ENCODE data around the gene JPH2. TPM values are rescaled to one million over a fixed set of nuclear protein-coding genes. Genes with fewer than 3 reads are reported as not detected.
"Not testable (repeated sequence)": the region's sequence is repeated elsewhere in the genome, so short reads cannot be mapped to it uniquely, and the experiment has no call there.

JPH2 gene
- total RNA-seq, 1 donor from 2014 or later = 151 TPM

GRCh38 chr20:44200371-44200770 is 13.4 kb upstream of the JPH2 start:
- no peak for DNase-seq
- intact Hi-C loops (cut with micrococcal nuclease) = no loop called here
- no peak overlapping the region for H3K4me3 ChIP-seq
- H3K27me3 ChIP-seq (ENCODE audit: low read depth) = no peaks in the 10 kb centered on the region
- H3K27ac ChIP-seq (replicated peaks) = peak overlapping the region; percentile 96
- H3K36me3 ChIP-seq = peaks cover 82% of the 10 kb centered on the region
- H3K9me3 ChIP-seq (replicated peaks) = no peaks in the 10 kb centered on the region
- TF ChIP-seq CTCF (IDR thresholded peaks at IDR 0.05; ENCODE audit: borderline replicate concordance) = no peak
- peaks cover 63% of the 10 kb centered on the region for H3K4me1 ChIP-seq

- DNase-seq = no peak
- H3K9me3 ChIP-seq (replicated peaks) = no peaks in the 10 kb centered on the region
- peaks cover 78% of the 10 kb centered on the region for H3K36me3 ChIP-seq
- no peak for TF ChIP-seq CTCF (IDR thresholded peaks at IDR 0.05; ENCODE audit: borderline replicate concordance)
- intact Hi-C loops (cut with micrococcal nuclease) = no loop called here
- H3K4me3 ChIP-seq = no peak overlapping the region
- no peaks in the 10 kb centered on the region for H3K27me3 ChIP-seq (ENCODE audit: low read depth)
- peaks cover 58% of the 10 kb centered on the region for H3K4me1 ChIP-seq
- H3K27ac ChIP-seq (replicated peaks) = no peak overlapping the region
Measured at GRCh38 chr20:44199877-44200276, 12.9 kb upstream of the JPH2 start.

- Histone ChIP-seq H3K27me3 (ENCODE audit: low read depth) (no peaks in the 10 kb centered on the region), H3K27ac (replicated peaks) (no peak overlapping the region), H3K4me3 (no peak overlapping the region), H3K36me3 (peaks cover 74% of the 10 kb centered on the region), H3K9me3 (replicated peaks) (no peaks in the 10 kb centered on the region), H3K4me1 (peaks cover 48% of the 10 kb centered on the region)
- intact Hi-C loops (cut with micrococcal nuclease) = no loop called here
- no peak for DNase-seq
- TF ChIP-seq CTCF (IDR thresholded peaks at IDR 0.05; ENCODE audit: borderline replicate concordance) = no peak
Measured at GRCh38 chr20:44198872-44199271, 11.9 kb upstream of the JPH2 start.

- no peak for TF ChIP-seq CTCF (IDR thresholded peaks at IDR 0.05; ENCODE audit: borderline replicate concordance)
- no peak overlapping the region for H3K27ac ChIP-seq (replicated peaks)
- no peaks in the 10 kb centered on the region for H3K27me3 ChIP-seq (ENCODE audit: low read depth)
- no peaks in the 10 kb centered on the region for H3K9me3 ChIP-seq (replicated peaks)
- DNase-seq = no peak
- intact Hi-C loops (cut with micrococcal nuclease) = no loop called here
- H3K36me3 ChIP-seq = peaks cover 57% of the 10 kb centered on the region
- peaks cover 27% of the 10 kb centered on the region for H3K4me1 ChIP-seq
- no peak overlapping the region for H3K4me3 ChIP-seq
Measured at GRCh38 chr20:44196271-44196670, 9.3 kb upstream of the JPH2 start.

GRCh38 chr20:44195605-44196004 is 8.6 kb upstream of the JPH2 start:
- H3K4me1 ChIP-seq = peaks cover 22% of the 10 kb centered on the region
- no peaks in the 10 kb centered on the region for H3K27me3 ChIP-seq (ENCODE audit: low read depth)
- H3K36me3 ChIP-seq = peaks cover 52% of the 10 kb centered on the region
- TF ChIP-seq CTCF (IDR thresholded peaks at IDR 0.05; ENCODE audit: borderline replicate concordance) = no peak
- intact Hi-C loops (cut with micrococcal nuclease) = no loop called here
- DNase-seq = no peak
- no peak overlapping the region for H3K27ac ChIP-seq (replicated peaks)
- H3K9me3 ChIP-seq (replicated peaks) = no peaks in the 10 kb centered on the region
- H3K4me3 ChIP-seq = no peak overlapping the region

GRCh38 chr20:44193801-44194200 is 6.8 kb upstream of the JPH2 start:
- Histone ChIP-seq H3K36me3 (peaks cover 34% of the 10 kb centered on the region), H3K4me1 (peaks cover 21% of the 10 kb centered on the region), H3K27ac (replicated peaks) (no peak overlapping the region), H3K9me3 (replicated peaks) (no peaks in the 10 kb centered on the region), H3K27me3 (ENCODE audit: low read depth) (no peaks in the 10 kb centered on the region), H3K4me3 (no peak overlapping the region)
- DNase-seq = no peak
- intact Hi-C loops (cut with micrococcal nuclease) = no loop called here
- no peak for TF ChIP-seq CTCF (IDR thresholded peaks at IDR 0.05; ENCODE audit: borderline replicate concordance)

GRCh38 chr20:44191640-44192039 is 4.7 kb upstream of the JPH2 start:
- Histone ChIP-seq H3K4me1 (peaks cover 41% of the 10 kb centered on the region), H3K36me3 (peaks cover 13% of the 10 kb centered on the region)
- H3K27ac ChIP-seq (replicated peaks); H3K4me3 ChIP-seq; H3K27me3 ChIP-seq (ENCODE audit: low read depth); DNase-seq; H3K9me3 ChIP-seq (replicated peaks); intact Hi-C loops (cut with micrococcal nuclease): not testable (repeated sequence)
